ENCODE measurements around the gene TM9SF3. TPM values are rescaled to one million over a fixed set of nuclear protein-coding genes. Genes with fewer than 3 reads are reported as not detected.
"Not testable (repeated sequence)": the region's sequence is repeated elsewhere in the genome, so short reads cannot be mapped to it uniquely, and the experiment has no call there.

The TM9SF3 gene
- total RNA-seq, 1 experiment from 2014 or later = 79.3 TPM

DNA sequence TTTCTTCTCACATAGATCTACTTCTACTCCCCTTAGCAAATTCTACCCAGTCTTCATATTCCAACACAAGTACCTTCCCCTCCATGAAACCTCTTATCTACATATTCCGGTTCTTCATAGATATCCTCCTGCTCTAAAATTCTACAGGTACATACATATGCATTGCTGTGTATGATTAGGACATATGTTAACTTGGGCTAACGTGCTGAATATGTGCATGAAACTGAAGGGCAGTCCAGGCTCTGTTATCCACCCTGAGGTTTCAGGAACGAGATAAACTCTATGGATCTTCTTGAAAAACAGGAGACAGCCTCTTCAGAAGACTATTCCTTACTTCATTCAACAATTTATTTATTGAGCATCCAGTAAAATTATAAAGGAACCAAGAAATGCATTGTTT is 31.5 kb downstream of the TM9SF3 start (continued):
- TF ChIP-seq, protein P1, sequence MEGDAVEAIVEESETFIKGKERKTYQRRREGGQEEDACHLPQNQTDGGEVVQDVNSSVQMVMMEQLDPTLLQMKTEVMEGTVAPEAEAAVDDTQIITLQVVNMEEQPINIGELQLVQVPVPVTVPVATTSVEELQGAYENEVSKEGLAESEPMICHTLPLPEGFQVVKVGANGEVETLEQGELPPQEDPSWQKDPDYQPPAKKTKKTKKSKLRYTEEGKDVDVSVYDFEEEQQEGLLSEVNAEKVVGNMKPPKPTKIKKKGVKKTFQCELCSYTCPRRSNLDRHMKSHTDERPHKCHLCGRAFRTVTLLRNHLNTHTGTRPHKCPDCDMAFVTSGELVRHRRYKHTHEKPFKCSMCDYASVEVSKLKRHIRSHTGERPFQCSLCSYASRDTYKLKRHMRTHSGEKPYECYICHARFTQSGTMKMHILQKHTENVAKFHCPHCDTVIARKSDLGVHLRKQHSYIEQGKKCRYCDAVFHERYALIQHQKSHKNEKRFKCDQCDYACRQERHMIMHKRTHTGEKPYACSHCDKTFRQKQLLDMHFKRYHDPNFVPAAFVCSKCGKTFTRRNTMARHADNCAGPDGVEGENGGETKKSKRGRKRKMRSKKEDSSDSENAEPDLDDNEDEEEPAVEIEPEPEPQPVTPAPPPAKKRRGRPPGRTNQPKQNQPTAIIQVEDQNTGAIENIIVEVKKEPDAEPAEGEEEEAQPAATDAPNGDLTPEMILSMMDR (IDR thresholded peaks at IDR 0.05 in 2 of 3, conservative IDR thresholded peaks at IDR 0.05 in 1 of 3; ENCODE audit: borderline replicate concordance in 1 of 3, insufficient read depth in 1 of 3, low read depth in 2 of 3, low read length in 2 of 3) = no peak
- no peak for TF ChIP-seq FOSL1 (IDR thresholded peaks at IDR 0.05; ENCODE audit: low read depth)
- TF ChIP-seq ATF3 (IDR thresholded peaks at IDR 0.05) = no peak
- TF ChIP-seq JUND (IDR thresholded peaks at IDR 0.05) = no peak
- no peak for TF ChIP-seq REST (IDR thresholded peaks at IDR 0.05; ENCODE audit: low read depth)
- TF ChIP-seq CEBPB (IDR thresholded peaks at IDR 0.05; ENCODE audit: low read depth) = no peak

DNA sequence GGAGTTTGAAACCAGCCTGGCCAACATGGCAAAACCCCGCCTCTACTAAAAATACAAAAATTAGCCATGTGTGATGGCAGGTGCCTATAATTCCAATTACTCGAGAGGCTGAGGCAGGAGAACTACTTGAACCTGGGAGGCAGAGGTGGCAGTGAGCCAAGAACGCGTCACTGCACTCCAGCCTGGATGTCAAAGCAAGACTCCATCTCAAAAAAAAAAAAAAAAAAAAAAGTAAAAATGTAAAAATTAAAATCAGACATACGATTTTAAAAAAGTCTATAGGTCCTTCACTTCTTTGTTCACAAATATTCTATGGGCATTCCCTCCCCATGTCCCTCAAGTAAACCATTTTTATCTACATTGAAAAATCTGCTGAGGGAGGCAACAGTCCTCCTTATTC is 38.2 kb downstream of the TM9SF3 start:
- peaks cover 37% of the 10 kb centered on the region for H3K79me2 ChIP-seq (ENCODE audit: insufficient read depth, low read length)
- intact Hi-C loops (cut with micrococcal nuclease) = no loop called here
- no peak overlapping the region for H3K27ac ChIP-seq (ENCODE audit: low read depth, low read length)
- H3K27me3 ChIP-seq (ENCODE audit: insufficient read depth, low read length) = no peaks in the 10 kb centered on the region
- ATAC-seq = no peak
- no peak overlapping the region for H2AFZ ChIP-seq (ENCODE audit: low read depth, low read length, poor library complexity, severe bottlenecking)
- peaks cover 14 to 28% of the 10 kb centered on the region in 2 experiments for H3K36me3 ChIP-seq (ENCODE audit: control insufficient read depth in 1 of 2, insufficient read depth in 2 of 2, low read length in 2 of 2)
- H3K9me3 ChIP-seq (ENCODE audit: control insufficient read depth in 1 of 2, insufficient read depth in 1 of 2, low read depth in 1 of 2, low read length in 2 of 2) = no peaks in the 10 kb centered on the region
- H3K4me2 ChIP-seq (ENCODE audit: low read length) = no peak overlapping the region
- TF ChIP-seq MAX (IDR thresholded peaks at IDR 0.05) (no peak), TCF7L2 (IDR thresholded peaks at IDR 0.05; ENCODE audit: borderline replicate concordance, extremely low read depth, insufficient read depth, insufficient read length) (no peak), EZH2 (IDR thresholded peaks at IDR 0.05) (no peak)
- RAD21 ChIA-PET (ENCODE audit: low non-redundant PET in 1 of 2, low total read pairs in 2 of 2, uncharacterized antibody in 2 of 2, unreplicated experiment in 2 of 2) = no interaction called here
- BruUV-seq (replicated peaks) = no TSS peak
- POLR2A ChIA-PET = no interaction called here
- no peaks in the 10 kb centered on the region for H3K4me1 ChIP-seq (ENCODE audit: control insufficient read depth in 1 of 2, insufficient read depth in 2 of 2, low read length in 2 of 2)
- no peak for DNase-seq (ENCODE audit: low read depth, low spot score)
- no peak overlapping the region for H3K4me3 ChIP-seq (replicated peaks in 1 of 2; ENCODE audit: low read depth in 1 of 2, low read length in 2 of 2)
- H4K20me1 ChIP-seq (ENCODE audit: insufficient read depth) = peaks cover 6% of the 10 kb centered on the region
- H3K9me2 ChIP-seq (ENCODE audit: insufficient read depth) = no peaks in the 10 kb centered on the region
- no peak overlapping the region for H3K9ac ChIP-seq (ENCODE audit: low read length)
- CTCF ChIA-PET = no interaction called here

GRCh38 chr10:96545558-96545957 is 41.3 kb downstream of the TM9SF3 start:
- H4K20me1 ChIP-seq (ENCODE audit: insufficient read depth); H3K27me3 ChIP-seq (ENCODE audit: insufficient read depth, low read length); H3K4me2 ChIP-seq (ENCODE audit: low read length); BruUV-seq (replicated peaks); H3K4me3 ChIP-seq (replicated peaks in 1 of 2; ENCODE audit: low read depth in 1 of 2, low read length in 2 of 2); H3K9me2 ChIP-seq (ENCODE audit: insufficient read depth); DNase-seq (ENCODE audit: low read depth, low spot score); ATAC-seq; H3K4me1 ChIP-seq (ENCODE audit: control insufficient read depth in 1 of 2, insufficient read depth in 2 of 2, low read length in 2 of 2); POLR2A ChIA-PET; H3K27ac ChIP-seq (ENCODE audit: low read depth, low read length); RAD21 ChIA-PET (ENCODE audit: low non-redundant PET in 1 of 2, low total read pairs in 2 of 2, uncharacterized antibody in 2 of 2, unreplicated experiment in 2 of 2); H3K9ac ChIP-seq (ENCODE audit: low read length); intact Hi-C loops (cut with micrococcal nuclease); H2AFZ ChIP-seq (ENCODE audit: low read depth, low read length, poor library complexity, severe bottlenecking); H3K9me3 ChIP-seq (ENCODE audit: control insufficient read depth in 1 of 2, insufficient read depth in 1 of 2, low read depth in 1 of 2, low read length in 2 of 2): not testable (repeated sequence)
- CTCF ChIA-PET = interaction anchor here (1.4 kb wide), 1 partner anchor 175 kb away, joined by 4 read pairs; no protein-coding TSS in a partner anchor
- H3K36me3 ChIP-seq (ENCODE audit: control insufficient read depth in 1 of 2, insufficient read depth in 2 of 2, low read length in 2 of 2) = peaks cover 21 to 28% of the 10 kb centered on the region in 2 experiments
- H3K79me2 ChIP-seq (ENCODE audit: insufficient read depth, low read length) = peaks cover 35% of the 10 kb centered on the region

All from HCT116 (cell line).